ENCODE results near the gene FUT8.

The FUT8 gene

DNA sequence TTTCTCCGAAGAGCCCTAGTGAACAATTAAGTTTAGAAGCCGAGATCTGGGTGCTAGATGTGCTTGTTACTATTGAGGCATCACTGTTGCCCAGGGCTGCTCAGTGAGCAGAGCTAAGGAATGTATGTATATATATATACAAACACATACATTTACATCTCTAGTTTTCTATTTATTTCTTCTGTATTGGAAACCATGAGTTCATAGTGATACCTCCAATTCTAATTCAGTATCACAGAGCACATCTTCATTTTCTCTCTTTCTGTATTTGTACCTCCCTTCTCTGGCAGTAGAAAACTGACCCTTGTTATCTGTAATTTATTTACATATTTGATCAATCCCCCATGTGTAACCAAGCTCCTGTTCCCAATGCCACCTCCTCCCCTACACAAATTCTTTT lies 40.7 kb upstream of the FUT8 start:
- TF ChIP-seq, protein P1, sequence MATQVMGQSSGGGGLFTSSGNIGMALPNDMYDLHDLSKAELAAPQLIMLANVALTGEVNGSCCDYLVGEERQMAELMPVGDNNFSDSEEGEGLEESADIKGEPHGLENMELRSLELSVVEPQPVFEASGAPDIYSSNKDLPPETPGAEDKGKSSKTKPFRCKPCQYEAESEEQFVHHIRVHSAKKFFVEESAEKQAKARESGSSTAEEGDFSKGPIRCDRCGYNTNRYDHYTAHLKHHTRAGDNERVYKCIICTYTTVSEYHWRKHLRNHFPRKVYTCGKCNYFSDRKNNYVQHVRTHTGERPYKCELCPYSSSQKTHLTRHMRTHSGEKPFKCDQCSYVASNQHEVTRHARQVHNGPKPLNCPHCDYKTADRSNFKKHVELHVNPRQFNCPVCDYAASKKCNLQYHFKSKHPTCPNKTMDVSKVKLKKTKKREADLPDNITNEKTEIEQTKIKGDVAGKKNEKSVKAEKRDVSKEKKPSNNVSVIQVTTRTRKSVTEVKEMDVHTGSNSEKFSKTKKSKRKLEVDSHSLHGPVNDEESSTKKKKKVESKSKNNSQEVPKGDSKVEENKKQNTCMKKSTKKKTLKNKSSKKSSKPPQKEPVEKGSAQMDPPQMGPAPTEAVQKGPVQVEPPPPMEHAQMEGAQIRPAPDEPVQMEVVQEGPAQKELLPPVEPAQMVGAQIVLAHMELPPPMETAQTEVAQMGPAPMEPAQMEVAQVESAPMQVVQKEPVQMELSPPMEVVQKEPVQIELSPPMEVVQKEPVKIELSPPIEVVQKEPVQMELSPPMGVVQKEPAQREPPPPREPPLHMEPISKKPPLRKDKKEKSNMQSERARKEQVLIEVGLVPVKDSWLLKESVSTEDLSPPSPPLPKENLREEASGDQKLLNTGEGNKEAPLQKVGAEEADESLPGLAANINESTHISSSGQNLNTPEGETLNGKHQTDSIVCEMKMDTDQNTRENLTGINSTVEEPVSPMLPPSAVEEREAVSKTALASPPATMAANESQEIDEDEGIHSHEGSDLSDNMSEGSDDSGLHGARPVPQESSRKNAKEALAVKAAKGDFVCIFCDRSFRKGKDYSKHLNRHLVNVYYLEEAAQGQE (IDR thresholded peaks at IDR 0.05; ENCODE audit: low read depth), result no peak
- TF ChIP-seq CREB1 (IDR thresholded peaks at IDR 0.05; ENCODE audit: low read depth), result no peak
- TF ChIP-seq MAX (IDR thresholded peaks at IDR 0.05), result no peak
- no peak for TF ChIP-seq TCF12 (IDR thresholded peaks at IDR 0.05; ENCODE audit: low read depth)
- TF ChIP-seq EGR1 (IDR thresholded peaks at IDR 0.05), result no peak
- no peak for TF ChIP-seq TAF1 (IDR thresholded peaks at IDR 0.05; ENCODE audit: low read depth)
- no peak for TF ChIP-seq FOXM1 (IDR thresholded peaks at IDR 0.05; ENCODE audit: borderline replicate concordance, low read depth)
- TF ChIP-seq CEBPB (IDR thresholded peaks at IDR 0.05), result no peak
- TF ChIP-seq EP300 (IDR thresholded peaks at IDR 0.05; ENCODE audit: borderline replicate concordance), result no peak
- no peak for TF ChIP-seq NFIC (IDR thresholded peaks at IDR 0.05)
- TF ChIP-seq TEAD4 (IDR thresholded peaks at IDR 0.05), result no peak
- no peak for TF ChIP-seq RAD21 (IDR thresholded peaks at IDR 0.05; ENCODE audit: low read depth)
- TF ChIP-seq YY1 (IDR thresholded peaks at IDR 0.05; ENCODE audit: low read depth), result no peak
- TF ChIP-seq, protein P2, sequence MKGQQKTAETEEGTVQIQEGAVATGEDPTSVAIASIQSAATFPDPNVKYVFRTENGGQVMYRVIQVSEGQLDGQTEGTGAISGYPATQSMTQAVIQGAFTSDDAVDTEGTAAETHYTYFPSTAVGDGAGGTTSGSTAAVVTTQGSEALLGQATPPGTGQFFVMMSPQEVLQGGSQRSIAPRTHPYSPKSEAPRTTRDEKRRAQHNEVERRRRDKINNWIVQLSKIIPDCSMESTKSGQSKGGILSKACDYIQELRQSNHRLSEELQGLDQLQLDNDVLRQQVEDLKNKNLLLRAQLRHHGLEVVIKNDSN (IDR thresholded peaks at IDR 0.05), result no peak
- TF ChIP-seq ZBTB7A (IDR thresholded peaks at IDR 0.05; ENCODE audit: low read depth), result no peak

GRCh38 chr14:65373016-65373670 lies 39.4 kb upstream of the FUT8 start:
- TF ChIP-seq NFIC (IDR thresholded peaks at IDR 0.05), result no peak
- no peak for TF ChIP-seq YY1 (IDR thresholded peaks at IDR 0.05; ENCODE audit: low read depth)
- no peak for TF ChIP-seq EP300 (IDR thresholded peaks at IDR 0.05; ENCODE audit: borderline replicate concordance)
- no peak for TF ChIP-seq CEBPB (IDR thresholded peaks at IDR 0.05)
- TF ChIP-seq, protein P2 (IDR thresholded peaks at IDR 0.05), result no peak
- no peak for TF ChIP-seq FOXM1 (IDR thresholded peaks at IDR 0.05; ENCODE audit: borderline replicate concordance, low read depth)
- no peak for TF ChIP-seq TCF12 (IDR thresholded peaks at IDR 0.05; ENCODE audit: low read depth)
- TF ChIP-seq MAX (IDR thresholded peaks at IDR 0.05), result no peak
- TF ChIP-seq CREB1 (IDR thresholded peaks at IDR 0.05; ENCODE audit: low read depth), result no peak

- TF ChIP-seq TCF12 (IDR thresholded peaks at IDR 0.05; ENCODE audit: low read depth) (no peak), FOXM1 (IDR thresholded peaks at IDR 0.05; ENCODE audit: borderline replicate concordance, low read depth) (no peak), CEBPB (IDR thresholded peaks at IDR 0.05) (no peak), CREB1 (IDR thresholded peaks at IDR 0.05; ENCODE audit: low read depth) (no peak), NFIC (IDR thresholded peaks at IDR 0.05) (no peak), RAD21 (IDR thresholded peaks at IDR 0.05; ENCODE audit: low read depth) (no peak), ZBTB7A (IDR thresholded peaks at IDR 0.05; ENCODE audit: low read depth) (no peak), EGR1 (IDR thresholded peaks at IDR 0.05) (no peak), EP300 (IDR thresholded peaks at IDR 0.05; ENCODE audit: borderline replicate concordance) (no peak), YY1 (IDR thresholded peaks at IDR 0.05; ENCODE audit: low read depth) (no peak), TEAD4 (IDR thresholded peaks at IDR 0.05) (no peak), TAF1 (IDR thresholded peaks at IDR 0.05; ENCODE audit: low read depth) (no peak), MAX (IDR thresholded peaks at IDR 0.05) (no peak)
- TF ChIP-seq, protein P1 (IDR thresholded peaks at IDR 0.05; ENCODE audit: low read depth), result no peak
- TF ChIP-seq, protein P2 (IDR thresholded peaks at IDR 0.05), result no peak
Measured at GRCh38 chr14:65373671-65374039, 38.9 kb upstream of the FUT8 start.

- TF ChIP-seq TCF12 (IDR thresholded peaks at IDR 0.05; ENCODE audit: low read depth), result no peak
Measured at GRCh38 chr14:65377576-65377975, 35.0 kb upstream of the FUT8 start.

DNA sequence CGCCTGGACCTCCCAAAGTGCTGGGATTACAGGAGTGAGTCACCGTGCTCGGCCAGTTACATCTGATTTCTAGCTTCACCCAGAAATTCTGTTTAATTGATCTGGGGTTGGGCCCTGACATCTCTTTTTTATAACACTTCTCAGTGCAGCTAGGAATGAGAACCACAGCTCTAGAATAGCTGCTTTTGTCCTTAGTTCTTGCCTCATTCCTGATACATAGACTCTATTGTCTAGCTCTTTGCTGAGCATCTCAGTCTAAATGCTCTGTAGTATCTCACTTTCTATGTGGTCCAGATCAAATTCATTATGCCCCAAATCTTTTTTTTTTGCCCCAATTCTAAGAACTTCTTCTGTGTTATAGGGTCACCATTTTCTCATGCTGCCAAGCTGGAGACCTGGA lies 29.9 kb upstream of the FUT8 start:
- TF ChIP-seq CEBPB (IDR thresholded peaks at IDR 0.05), result no peak
- TF ChIP-seq TEAD4 (IDR thresholded peaks at IDR 0.05), result no peak

DNA sequence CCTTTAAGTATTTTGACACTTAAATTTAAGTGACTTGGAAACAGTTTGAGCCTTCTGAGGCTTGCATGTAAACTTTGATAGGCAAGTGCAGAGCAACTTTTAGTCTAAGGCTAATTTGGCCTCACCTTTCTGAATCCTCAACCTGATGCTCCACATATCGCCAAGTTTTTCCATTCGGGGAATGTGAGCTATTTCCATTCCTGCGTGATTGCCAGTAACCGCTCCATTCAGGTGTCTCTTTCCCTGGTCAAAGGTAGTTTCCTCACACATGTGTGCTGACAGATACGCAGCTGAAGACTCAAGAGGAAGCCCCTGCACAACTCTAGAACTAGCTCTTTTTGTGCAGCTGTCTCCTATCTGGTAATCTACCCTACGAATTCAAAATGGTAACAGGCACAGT lies 25.4 kb upstream of the FUT8 start:
- no peak for TF ChIP-seq CEBPB (IDR thresholded peaks at IDR 0.05)
- TF ChIP-seq ZBTB7A (IDR thresholded peaks at IDR 0.05; ENCODE audit: low read depth), result no peak
- no peak for TF ChIP-seq EGR1 (IDR thresholded peaks at IDR 0.05)
- TF ChIP-seq MAX (IDR thresholded peaks at IDR 0.05), result no peak
- TF ChIP-seq, protein P1 (IDR thresholded peaks at IDR 0.05; ENCODE audit: low read depth), result no peak
- TF ChIP-seq TEAD4 (IDR thresholded peaks at IDR 0.05), result no peak
- no peak for TF ChIP-seq EP300 (IDR thresholded peaks at IDR 0.05; ENCODE audit: borderline replicate concordance)
- TF ChIP-seq, protein P2 (IDR thresholded peaks at IDR 0.05), result no peak
- TF ChIP-seq NFIC (IDR thresholded peaks at IDR 0.05), result no peak
- TF ChIP-seq FOXM1 (IDR thresholded peaks at IDR 0.05; ENCODE audit: borderline replicate concordance, low read depth), result no peak
- TF ChIP-seq CREB1 (IDR thresholded peaks at IDR 0.05; ENCODE audit: low read depth), result no peak
- no peak for TF ChIP-seq TAF1 (IDR thresholded peaks at IDR 0.05; ENCODE audit: low read depth)
- TF ChIP-seq YY1 (IDR thresholded peaks at IDR 0.05; ENCODE audit: low read depth), result no peak
- TF ChIP-seq RAD21 (IDR thresholded peaks at IDR 0.05; ENCODE audit: low read depth), result no peak
- no peak for TF ChIP-seq TCF12 (IDR thresholded peaks at IDR 0.05; ENCODE audit: low read depth)

All from Ishikawa (cell line).